ENCODE data around the gene RNF227.

DNA sequence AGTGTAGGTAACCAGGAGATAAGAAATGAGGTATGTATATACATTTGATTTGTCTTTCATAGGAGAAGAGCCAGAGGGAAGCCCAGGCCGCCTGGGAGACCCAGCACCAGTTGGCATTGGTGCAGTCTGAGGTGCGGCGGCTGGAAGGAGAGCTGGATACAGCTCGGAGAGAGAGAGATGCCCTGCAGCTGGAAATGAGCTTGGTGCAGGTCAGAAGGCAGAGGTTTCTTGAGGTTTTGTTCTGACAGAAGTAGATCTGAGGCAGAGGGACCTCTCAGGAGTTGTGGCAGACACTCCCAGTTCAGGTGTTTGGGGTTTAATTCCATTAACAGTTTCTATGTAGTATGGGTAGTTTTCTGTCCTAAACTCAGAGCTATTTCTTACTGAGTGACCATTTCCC lies 23.9 kb upstream of the RNF227 start:
- TF ChIP-seq, protein P1, sequence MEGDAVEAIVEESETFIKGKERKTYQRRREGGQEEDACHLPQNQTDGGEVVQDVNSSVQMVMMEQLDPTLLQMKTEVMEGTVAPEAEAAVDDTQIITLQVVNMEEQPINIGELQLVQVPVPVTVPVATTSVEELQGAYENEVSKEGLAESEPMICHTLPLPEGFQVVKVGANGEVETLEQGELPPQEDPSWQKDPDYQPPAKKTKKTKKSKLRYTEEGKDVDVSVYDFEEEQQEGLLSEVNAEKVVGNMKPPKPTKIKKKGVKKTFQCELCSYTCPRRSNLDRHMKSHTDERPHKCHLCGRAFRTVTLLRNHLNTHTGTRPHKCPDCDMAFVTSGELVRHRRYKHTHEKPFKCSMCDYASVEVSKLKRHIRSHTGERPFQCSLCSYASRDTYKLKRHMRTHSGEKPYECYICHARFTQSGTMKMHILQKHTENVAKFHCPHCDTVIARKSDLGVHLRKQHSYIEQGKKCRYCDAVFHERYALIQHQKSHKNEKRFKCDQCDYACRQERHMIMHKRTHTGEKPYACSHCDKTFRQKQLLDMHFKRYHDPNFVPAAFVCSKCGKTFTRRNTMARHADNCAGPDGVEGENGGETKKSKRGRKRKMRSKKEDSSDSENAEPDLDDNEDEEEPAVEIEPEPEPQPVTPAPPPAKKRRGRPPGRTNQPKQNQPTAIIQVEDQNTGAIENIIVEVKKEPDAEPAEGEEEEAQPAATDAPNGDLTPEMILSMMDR (IDR thresholded peaks at IDR 0.05), result no peak
- no peak for TF ChIP-seq POLR2A (IDR thresholded peaks at IDR 0.05)

All from uterus (tissue), 2 donors.